GM23338 (cell line): ENCODE measurements around the gene EIF4G3.

Source experiments
- CREB1 ChIP-seq: fragments of 250-450 bp; sonication (Bioruptor Pico); IDR thresholded peaks from 2 replicates; pipeline ENCODE4 v1.5.0; 2020; ENCODE audit warnings: low read depth, mild to moderate bottlenecking, moderate library complexity
- CTCF ChIP-seq, 2 experiments: fragments of 200-600 bp in 1 of 2; sonication (generic) in 1 of 2; conservative IDR thresholded peaks; 2 replicates each; pipeline versions ENCODE4 v1.5.1 to v1.6.1; 2016 to 2017; ENCODE audit warnings: antibody characterized with exemption in 2 of 2, low read depth in 2 of 2, mild to moderate bottlenecking in 2 of 2, moderate library complexity in 1 of 2
- ETS1 ChIP-seq: IDR thresholded peaks from 2 replicates; pipeline ENCODE4 v1.6.1; 2016; ENCODE audit warnings: antibody characterized with exemption
- EZH2 ChIP-seq: fragments of 200-600 bp; sonication (generic); IDR thresholded peaks from one replicate; pipeline ENCODE4 v1.8.0; 2017; ENCODE audit warnings: antibody characterized with exemption, mild to moderate bottlenecking, low read depth; ENCODE audit not compliant: unreplicated experiment
- EZH2phosphoT487 ChIP-seq: fragments of 200-600 bp; sonication (generic); IDR thresholded peaks from one replicate; pipeline ENCODE4 v1.8.1; 2018; ENCODE audit warnings: antibody characterized with exemption; ENCODE audit not compliant: unreplicated experiment
- JUNB ChIP-seq: IDR thresholded peaks from one replicate; pipeline ENCODE4 v1.6.1; 2016; ENCODE audit warnings: antibody characterized with exemption; ENCODE audit not compliant: unreplicated experiment
- NANOG ChIP-seq: IDR thresholded peaks from 2 replicates; pipeline ENCODE4 v1.6.1; 2016; ENCODE audit warnings: antibody characterized with exemption, borderline replicate concordance
- POLR2AphosphoS5 ChIP-seq: IDR thresholded peaks from 2 replicates; pipeline ENCODE4 v1.6.1; 2016; ENCODE audit warnings: antibody characterized with exemption, low read depth
- REST ChIP-seq: IDR thresholded peaks from one replicate; pipeline ENCODE4 v1.6.1; 2018; ENCODE audit warnings: antibody characterized with exemption; ENCODE audit not compliant: unreplicated experiment
- STAT1 ChIP-seq: IDR thresholded peaks from one replicate; pipeline ENCODE4 v1.6.1; 2016; ENCODE audit warnings: antibody characterized with exemption; ENCODE audit not compliant: unreplicated experiment
- ZNF114 ChIP-seq: fragments of 250-450 bp; sonication (Bioruptor Pico); IDR thresholded peaks from 2 replicates; pipeline ENCODE4 v1.5.0; 2020; ENCODE audit warnings: mild to moderate bottlenecking, moderate library complexity
- ZNF331 ChIP-seq: fragments of 250-450 bp; sonication (Bioruptor Pico); IDR thresholded peaks from 2 replicates; pipeline ENCODE4 v1.5.0; 2020; ENCODE audit warnings: low read depth, mild to moderate bottlenecking, moderate library complexity

- TF ChIP-seq CREB1 (no peak), POLR2AphosphoS5 (no peak), CTCF (conservative IDR thresholded peaks at IDR 0.05; ENCODE audit: low read depth in 2 of 2) (no peak), ETS1 (no peak), ZNF331 (CRISPR knock-in tag) (no peak), REST (no peak), JUNB (no peak), ZNF114 (CRISPR knock-in tag) (no peak), NANOG (no peak), EZH2 (no peak), EZH2phosphoT487 (no peak), STAT1 (no peak)
Measured at GRCh38 chr1:20975668-20976067, 201.0 kb downstream of the EIF4G3 start.
